ENCODE results near the gene MANBA.

GRCh38 chr4:102663073-102663472 lies 97.7 kb downstream of the MANBA start:
- TF ChIP-seq CTCF (IDR thresholded peaks at IDR 0.05; ENCODE audit: insufficient read depth, low read depth, low read length) = no peak
- TF ChIP-seq EZH2 (IDR thresholded peaks at IDR 0.05; ENCODE audit: insufficient read depth, low read length) = no peak

Measured in astrocyte (in vitro differentiated cells and primary cell).